ENCODE data around the gene TCP11L2.

The TCP11L2 gene

DNA sequence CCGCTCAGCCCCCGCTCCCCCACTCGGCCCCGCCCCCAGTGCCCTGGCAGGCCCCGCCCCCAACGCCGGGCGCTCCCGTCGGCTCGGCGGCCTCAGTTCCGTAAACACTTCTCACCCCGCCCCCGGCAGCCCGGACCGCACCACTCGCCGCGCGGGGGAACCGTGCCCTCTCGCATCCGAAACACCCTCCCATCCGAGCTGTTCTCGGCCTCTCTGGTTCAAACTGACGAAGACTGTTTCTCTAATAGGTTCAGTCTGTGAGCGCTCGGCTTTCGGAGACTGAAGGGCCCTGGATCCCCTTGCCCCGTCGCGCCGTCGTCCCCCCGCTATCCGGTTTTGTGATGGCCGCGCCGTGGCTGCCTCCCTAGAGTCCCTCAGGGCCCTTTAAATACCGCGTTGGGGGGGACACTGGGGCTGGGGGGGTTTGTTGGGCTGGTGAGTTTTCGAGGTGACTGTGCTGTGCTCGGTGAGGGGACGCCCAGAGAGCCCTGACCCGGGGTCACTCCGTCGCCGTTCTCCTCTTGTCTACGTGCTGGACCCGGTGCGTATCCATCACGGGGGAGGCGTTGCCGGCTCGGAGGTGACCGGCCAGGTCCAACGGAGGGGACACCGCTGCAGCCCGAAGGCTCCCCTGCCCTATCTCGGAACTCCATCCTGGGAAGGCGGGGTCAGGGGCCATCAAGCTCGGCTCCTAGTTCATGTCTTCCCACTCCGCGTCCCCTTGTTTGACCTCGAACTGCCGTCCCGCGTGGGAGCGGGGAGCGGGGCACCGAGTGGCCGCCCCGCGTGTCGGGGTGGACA is at the start of gene TCP11L2:
Gene TCP11L2 (plus strand): TSS at position 333 of the 801 bp plus-strand sequence. CDS start 8,343 bp downstream, outside the sequence.
- peak; percentile 92 for DNase-seq (ENCODE audit: low spot score)

GRCh38 chr12:106254724-106255123 is 47.8 kb upstream of the TCP11L2 start:
- DNase-seq (ENCODE audit: low spot score) = no peak

DNA sequence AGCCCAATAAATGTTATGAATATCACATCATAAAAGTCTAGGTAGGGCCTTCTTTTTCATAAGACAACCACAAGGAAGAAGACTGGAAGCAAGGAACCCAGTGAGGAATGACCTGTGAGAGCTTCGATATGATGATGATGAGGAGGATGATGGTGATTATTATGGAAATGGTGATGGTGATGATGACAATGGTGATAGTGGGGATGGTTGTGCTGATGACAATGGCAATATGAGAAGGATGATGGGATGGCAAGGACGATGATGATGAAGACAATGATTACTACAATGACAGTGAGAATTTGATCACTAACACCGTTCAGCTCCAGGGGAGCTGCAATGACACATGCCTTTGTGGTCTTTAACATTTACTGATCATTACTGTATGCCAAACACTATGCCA is 47.0 kb upstream of the TCP11L2 start:
- DNase-seq (ENCODE audit: low spot score) = no peak

GRCh38 chr12:106255952-106256351 is 46.6 kb upstream of the TCP11L2 start:
- DNase-seq (ENCODE audit: low spot score) = no peak

DNA sequence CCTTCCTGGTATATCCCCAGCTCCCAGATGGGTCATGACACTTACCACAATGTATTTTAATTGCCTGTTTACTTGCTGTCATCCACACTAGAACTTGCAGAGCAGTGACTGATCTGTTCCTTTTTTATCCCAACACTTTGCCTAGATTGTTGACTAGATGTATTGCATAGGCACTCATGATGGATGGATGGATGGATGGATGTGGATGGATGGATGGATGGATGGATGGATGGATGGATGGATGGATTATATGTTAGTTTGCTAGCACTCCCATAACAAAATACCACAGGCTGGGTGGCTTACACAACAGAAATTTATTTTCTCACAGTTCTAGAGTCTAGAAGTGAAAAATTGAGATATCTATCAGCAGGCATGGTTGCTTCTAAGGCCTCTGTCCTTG is 46.0 kb upstream of the TCP11L2 start:
- no peak for DNase-seq (ENCODE audit: low spot score)

DNA sequence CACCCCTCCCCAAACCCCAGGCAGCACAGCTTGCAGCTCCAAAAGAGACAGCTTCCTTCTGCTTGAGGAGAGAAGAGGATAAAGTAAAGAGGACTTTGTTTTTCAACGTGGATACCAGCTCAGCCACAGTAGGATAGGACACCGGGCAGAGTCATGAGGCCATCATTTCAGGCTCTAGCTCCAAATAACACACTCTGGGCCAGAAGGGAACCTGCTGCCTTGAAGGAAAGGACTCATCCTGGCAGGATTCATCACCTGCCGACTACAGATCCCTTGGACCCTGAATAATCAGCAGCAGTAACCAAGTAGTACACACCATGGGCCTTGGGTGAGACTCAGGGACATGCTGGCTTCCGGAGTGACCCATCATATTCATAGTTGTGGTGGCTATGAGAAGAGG is 44.3 kb upstream of the TCP11L2 start:
- DNase-seq (ENCODE audit: low spot score) = no peak

DNA sequence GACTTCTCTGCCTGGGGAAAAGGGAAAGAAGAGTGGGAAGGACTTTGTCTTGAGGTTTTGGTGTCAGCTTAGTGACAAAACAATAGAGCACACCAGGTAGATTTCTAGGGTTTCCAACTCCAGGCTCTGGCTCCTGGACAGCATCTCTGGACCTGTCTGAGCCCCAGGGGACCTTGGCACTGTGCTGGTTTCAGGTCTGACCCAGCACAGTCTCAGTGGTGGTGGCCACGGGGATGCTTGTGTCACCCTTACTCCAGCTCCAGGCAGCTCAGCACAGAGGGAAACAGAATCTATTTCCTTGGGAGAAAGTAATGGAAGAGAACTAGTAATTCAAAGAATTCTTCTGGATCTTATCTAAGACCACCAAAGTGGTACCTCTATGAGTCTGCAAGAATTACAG is 43.6 kb upstream of the TCP11L2 start:
- DNase-seq (ENCODE audit: low spot score) = no peak

DNA sequence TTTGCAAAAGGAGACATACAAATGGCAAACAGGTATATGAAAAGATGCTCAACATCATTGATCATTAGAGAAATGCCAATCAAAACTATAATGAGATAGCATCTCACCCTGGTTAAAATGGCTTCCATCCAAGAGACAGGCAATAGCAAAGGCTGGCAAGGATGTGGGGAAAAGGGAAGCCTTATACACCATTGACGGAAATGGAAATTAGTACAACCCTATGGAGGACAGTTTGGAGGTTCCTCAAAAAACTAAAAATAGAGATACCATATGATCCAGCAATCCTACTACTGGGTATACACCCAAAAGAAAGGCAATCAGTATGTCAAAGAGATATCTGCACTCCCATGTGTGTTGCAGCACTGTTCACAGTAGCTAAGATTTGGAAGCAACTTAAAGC is 37.4 kb upstream of the TCP11L2 start:
- DNase-seq (ENCODE audit: low spot score) = no peak

- DNase-seq (ENCODE audit: low spot score) = no peak
Measured at GRCh38 chr12:106267535-106267934, 35.0 kb upstream of the TCP11L2 start.

- peak; percentile 84 for DNase-seq (ENCODE audit: low spot score)
Measured at GRCh38 chr12:106269150-106269771, 33.3 kb upstream of the TCP11L2 start.

DNA sequence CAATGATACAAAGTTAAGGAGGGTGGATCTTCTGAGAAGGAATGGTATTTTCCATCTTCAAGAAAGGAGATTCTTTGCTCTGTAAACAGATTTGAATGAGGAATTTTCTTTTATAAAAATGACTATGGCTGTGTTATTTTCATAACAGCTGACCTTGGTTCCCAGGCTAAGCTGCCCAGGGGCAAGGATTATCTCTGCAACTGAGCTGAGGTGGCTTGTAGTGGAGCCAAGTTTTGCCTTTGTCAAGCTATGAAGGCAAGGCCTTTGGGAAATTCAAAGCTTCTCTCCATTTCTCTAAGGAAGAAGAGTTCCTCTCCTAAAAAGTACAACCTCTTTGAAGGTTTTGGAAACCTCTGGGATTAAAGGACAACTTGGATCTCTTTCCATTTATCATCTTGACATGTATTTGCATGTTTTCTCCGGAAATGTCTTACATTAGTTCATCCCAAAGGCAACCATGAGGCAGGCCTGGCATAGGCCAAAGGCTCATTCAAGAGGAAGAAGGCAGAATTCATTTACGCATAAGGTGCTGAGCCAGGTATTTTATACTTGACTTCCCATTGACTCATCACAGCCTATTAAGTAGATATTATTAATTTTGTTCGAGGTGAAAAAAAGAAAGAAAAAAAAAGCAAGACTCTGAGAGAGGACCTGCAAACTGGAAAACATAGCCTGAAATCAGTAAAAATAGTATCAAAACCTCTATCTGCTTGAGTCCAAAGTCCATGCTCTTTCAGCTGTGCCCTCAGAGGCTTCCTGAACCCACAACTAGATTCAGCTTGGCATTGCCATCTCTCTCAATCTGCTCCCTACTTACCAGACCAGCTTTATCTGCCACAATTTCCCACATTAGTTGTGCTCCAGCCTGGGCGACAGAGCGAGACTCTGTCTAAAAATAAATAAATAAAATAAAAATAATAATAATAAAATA is 30.7 kb upstream of the TCP11L2 start:
- no peak for DNase-seq (ENCODE audit: low spot score)

GRCh38 chr12:106273491-106273890 is 29.0 kb upstream of the TCP11L2 start:
- DNase-seq (ENCODE audit: low spot score) = no peak

DNA sequence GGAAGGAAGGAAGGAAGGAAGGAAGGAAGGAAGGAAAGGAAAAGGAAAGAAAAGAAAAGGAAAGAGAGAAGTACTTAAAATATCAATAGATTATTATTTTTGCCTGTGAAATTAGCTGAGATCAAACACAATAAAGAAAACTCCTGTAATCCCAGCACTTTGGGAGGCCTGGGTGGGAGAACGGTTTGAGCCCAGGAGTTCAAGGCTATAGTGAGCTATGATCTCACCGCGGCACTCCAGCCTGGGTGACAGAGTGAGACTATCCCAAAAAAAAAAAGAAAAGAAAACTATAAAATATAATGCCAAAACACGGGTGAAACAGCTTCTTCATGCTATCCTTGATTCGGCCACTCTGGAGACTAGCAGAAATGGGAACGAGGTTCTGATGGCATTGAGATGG is 28.5 kb upstream of the TCP11L2 start:
- DNase-seq (ENCODE audit: low spot score) = no peak

GRCh38 chr12:106274575-106275121 is 27.9 kb upstream of the TCP11L2 start:
- no peak for DNase-seq (ENCODE audit: low spot score)

DNA sequence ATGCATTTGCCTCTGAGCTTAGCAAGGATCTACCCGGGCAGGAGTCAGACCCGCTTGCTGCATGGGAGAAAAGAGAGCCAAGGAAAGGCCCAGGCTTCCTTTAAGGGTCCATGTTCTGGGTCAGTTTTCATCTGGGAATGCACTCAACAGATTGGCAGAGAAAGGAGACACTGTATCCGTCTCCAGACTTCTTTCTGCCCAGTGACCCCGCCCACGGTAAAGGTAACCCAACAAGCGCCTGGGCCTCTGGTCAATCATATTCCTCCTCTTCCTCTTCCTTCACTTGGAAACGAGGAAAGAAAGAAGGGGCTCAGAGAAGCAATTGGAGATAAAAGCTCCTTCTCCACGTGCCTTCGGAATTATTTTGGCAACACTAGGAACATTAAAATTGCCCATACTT is 27.1 kb upstream of the TCP11L2 start:
- no peak for DNase-seq (ENCODE audit: low spot score)

DNA sequence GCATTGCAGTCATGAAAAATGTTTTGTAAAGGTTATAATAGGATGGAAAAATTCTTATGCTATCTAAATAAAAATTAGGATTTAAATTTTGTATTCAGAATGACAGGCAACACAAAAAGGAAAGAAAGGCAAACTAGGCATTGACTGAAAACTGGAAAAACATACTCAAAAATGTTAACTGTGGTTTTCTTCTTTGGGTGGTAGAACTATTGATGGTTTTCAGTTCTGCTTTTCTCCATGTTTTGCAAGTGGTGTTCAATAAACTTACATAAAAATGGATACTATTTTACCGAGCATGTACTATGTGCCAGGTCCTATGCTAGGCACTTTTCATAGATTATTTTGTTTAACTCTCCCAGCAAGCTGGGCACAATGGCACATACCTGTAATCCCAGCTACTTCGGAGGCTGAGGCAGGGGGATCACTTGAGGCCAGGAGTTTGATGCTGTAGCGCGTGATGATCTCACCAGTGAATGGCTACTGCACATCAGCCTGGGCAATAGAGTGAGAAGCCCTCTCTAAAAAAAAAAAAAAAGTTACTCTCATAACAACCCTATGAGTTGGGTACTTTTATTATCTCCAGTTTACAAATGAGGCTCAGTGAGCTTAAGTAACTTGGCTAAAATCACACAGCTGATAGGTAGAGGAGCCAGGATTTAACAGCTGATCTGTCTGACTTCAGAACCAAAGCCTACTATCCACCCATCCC is 26.3 kb upstream of the TCP11L2 start:
- no peak for DNase-seq (ENCODE audit: low spot score)

DNA sequence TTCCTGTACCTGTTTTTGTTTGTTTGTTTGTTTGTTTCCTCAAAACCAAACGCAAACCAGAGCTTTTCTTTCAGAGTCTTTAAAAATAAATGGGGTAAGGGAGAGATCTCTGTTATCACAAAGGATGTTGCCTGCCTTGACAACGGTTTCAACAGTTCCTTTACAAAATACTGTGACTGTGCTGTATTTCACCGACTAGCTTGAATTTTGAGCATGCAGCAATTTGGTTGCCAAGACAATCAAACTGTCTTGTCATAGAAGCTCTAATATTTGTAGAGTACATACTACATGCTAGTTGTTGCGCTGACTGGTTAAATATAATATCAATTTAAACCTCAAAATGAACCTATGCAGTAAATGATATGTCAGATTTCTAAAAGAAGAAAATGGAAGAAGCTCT is 22.4 kb upstream of the TCP11L2 start:
- no peak for DNase-seq (ENCODE audit: low spot score)

DNA sequence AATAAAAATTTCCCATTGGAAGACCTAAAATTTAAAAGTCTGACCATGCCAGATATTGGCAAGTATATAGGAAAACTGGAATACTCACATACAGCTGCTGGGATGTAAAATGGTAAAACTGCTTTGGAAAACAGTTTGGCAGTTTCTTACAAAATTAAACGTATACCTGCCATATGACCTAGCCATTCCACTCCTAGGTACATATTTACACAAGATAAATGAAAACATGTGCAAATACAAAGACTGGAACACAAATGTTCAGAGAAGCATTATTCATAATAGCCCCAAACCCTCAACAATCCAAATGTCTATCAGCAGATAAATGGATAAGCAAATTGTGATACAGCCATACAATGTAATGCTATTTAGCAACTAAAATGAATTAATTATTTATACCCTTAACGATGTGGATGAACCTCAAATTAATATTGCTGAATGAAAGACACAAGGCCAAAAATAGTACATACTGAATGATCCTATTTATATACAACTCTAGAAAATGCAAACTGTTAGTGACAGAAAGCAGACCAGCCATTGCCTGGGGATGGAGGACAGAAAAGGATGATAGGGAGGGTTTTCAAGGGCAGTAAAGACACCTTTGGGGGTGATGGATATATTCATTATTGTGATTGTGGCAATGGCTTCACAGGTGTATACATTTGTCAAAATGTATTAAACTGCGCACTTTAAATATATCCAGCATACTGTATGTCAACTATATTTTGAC is 21.3 kb upstream of the TCP11L2 start:
- no peak for DNase-seq (ENCODE audit: low spot score)

- DNase-seq (ENCODE audit: low spot score) = no peak
Measured at GRCh38 chr12:106281804-106282203, 20.7 kb upstream of the TCP11L2 start.

GRCh38 chr12:106282457-106283097 is 20.0 kb upstream of the TCP11L2 start:
- DNase-seq (ENCODE audit: low spot score) = peak; percentile 84
